HG03521 (cell line): Measurements from ENCODE around the gene TTC21A.

ENCODE experiments used
- ATAC-seq: cut with Tn5 transposase; IDR thresholded peaks from one replicate; pipeline ENCODE4 v1.9.1; 2021; ENCODE audit warnings: mild to moderate bottlenecking, moderate library complexity; ENCODE audit not compliant: unreplicated experiment

The TTC21A gene

DNA sequence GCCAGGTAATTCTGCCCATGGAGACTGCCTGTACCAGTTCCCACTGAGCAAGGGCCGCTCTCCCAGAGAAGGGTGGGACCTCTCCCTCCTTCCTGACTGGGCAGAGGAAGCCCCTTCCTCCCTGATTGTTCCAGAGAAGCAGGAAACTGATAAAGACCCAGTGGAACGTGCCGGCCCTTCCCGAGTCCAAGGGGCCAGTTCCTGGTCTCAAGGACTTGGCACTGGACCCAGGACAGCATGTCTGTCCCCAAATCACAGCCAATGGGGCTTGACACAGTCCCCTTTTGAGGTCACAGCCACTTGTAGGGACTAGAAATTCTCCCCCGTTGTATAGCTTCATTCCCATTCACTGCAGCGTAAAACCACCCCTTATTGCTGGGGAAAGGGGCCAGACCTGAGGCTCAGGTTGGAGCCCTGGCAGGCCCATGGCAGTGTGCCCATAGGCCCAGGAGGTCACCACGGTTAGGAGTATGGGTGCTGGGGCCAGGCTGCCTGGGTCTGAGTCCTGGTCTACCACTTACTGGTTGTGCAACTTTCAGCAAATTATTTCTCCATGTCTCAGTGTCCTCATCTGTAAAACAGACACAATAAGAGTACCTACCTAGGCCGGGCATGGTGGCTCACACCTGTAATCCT is 27.8 kb downstream of the TTC21A start:
- no peak for ATAC-seq

DNA sequence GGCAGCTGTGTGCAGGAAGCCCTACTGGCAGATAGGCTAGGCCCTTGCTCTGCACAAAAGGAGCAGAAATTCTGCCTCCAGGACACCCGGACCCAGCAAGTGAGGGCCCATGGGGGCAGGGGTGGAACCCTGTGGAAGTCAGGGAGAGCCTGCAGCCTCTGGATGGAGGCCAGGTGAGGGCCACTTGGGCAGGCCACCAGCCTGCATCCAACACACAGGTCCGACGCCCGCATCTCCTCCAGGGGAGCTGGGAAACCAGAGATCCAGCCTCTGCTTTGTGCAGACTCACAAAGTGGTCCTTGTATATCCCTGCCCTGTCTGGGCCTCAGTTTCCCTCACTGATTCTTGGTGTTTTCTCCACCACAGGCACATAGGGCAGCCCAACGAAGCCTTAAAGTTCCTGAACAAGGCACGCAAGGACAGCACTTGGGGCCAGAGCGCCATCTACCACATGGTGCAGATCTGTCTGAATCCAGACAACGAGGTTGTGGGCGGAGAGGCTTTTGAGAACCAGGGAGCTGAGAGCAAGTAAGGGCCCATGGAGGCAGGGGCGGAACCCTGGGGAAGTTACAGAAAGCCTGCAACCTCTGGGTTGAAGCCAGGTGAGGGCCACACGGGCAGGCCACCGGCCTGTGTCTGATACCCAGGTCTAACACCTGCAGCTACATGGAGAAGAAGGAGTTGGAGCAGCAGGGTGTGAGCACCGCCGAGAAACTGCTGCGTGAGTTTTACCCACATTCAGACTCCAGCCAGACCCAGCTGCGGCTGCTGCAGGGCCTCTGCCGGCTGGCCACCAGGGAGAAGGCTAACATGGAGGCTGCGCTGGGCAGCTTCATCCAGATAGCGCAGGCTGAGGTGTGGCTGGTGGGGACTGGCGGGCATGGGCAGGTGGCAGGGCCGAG is 29.3 kb downstream of the TTC21A start:
- no peak for ATAC-seq

DNA sequence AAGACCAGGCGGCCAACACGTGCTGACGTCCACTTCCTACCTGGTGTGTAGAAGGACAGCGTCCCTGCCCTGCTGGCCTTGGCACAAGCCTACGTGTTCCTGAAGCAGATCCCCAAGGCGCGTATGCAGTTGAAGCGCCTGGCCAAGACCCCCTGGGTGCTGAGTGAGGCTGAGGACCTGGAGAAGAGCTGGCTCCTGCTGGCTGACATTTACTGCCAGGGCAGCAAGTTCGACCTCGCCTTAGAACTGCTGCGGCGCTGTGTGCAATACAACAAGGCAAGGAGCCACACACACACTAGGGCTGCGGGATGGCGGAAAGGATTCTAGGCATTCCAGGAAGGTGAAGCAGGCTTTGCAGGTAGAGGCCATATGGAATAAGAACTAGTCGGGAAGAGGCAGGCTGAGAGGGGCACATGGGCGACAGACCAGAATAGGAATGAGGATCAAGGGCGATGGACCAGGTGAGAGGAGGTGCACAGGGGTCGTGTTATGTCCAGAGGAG is 30.0 kb downstream of the TTC21A start:
- no peak for ATAC-seq

DNA sequence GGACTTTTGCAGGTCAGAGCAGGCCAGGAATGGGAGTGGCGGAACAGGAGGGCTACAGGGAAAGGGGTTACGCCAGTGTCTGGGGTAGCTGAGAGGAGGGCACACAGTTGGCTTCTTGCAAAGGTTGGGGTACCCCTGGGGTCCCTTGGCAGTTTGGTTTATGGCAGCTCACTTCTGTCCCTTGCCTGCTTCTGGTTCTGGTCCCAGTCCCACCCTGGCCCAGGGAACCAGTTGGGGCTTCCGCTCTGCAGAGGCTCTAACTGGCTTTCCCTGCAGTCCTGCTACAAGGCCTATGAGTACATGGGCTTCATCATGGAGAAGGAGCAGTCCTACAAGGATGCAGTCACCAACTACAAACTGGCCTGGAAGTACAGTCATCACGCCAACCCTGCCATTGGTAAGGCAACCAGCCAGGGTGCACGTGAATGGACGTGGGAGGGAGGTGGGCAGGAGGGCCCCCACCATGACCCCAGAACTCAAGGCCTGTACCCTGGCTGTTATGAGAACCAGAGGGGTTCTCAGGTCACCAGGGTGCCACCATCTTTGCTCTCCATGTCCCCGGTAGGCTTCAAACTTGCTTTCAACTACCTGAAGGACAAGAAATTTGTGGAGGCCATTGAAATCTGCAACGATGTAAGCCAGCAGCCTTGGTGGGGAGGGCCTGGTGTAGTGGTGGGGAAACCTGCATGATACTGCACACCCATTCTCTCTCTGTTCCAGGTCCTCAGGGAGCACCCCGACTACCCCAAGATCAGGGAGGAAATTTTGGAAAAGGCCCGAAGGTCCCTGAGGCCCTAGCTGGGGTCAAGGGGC is 30.7 kb downstream of the TTC21A start:
- ATAC-seq: no peak

DNA sequence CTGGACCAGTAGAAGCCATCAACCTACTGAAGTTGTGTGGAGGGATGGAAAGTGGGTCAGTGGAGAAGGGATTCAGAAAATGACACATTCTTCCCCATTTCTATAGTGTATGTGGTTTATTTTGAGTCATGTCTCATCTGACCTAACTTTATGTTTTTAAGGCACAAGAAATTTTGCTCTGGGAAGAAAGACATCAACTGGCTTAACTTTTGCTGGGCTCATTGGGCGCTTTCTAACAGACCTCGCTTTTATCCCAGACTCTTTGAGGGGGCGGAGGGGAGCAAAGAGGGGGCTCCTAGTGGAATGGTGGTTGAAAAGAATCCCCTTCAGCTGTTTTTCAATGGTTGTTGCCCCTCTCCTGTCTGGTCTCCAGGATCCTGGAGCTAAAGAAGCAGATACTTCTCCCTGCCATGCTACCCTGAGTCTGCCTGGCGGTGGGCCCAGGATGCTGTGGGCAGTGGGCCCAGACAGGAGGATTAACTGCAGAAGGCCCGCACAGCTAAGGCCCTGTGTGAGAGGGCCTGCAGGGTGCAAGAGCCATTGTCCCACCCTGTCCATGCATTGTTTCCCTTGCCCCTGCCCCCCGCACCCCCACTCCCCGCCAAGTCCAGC is 31.4 kb downstream of the TTC21A start:
- no peak for ATAC-seq

DNA sequence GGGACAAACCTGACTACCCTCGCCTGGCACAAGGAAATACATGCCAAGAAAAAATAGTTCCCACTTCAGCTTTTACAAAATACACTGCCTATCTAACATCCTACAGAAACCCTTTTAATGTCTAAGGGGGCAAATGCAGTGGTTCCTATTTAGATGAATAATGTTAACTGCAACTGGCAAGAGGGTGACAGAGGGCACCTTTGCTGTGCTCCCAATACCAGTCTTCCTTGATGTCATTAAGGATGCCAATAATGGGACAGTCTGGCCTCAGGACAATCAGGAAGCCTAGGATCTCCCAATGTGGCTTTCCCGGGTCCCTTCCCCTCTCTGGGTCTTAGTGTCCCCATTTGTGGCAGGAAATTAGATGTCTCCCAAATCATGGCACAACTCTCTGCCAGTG is 32.0 kb downstream of the TTC21A start:
- ATAC-seq: no peak

DNA sequence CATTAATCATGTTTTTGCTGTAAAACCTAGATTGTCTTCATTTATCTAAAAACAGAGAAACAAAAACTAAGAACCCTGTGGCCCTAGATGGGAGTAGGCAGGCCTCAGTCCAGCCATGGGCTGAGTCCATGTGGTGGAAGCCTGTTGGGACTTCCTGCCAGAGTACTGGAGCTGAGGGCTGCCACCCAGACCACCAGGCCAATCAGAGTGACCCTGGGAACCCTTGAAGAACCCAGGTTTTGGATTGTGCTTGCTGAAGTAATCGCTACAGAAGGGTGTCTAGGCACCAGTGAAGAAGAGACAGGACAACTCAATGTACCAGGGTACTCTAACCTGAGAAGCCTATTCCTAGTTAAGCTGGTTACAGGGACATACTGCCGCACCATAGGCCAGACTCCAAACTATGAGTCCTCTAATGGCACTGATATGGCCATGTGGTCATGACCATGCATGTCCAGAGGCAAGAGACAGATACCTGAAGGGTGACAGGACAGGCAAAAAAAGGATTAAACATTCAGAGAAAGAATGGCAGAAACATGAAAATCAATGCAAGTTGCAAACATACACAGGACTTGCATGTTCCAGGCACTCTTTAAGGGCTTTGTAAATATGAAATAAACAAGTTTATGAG is 33.0 kb downstream of the TTC21A start:
- ATAC-seq: no peak

DNA sequence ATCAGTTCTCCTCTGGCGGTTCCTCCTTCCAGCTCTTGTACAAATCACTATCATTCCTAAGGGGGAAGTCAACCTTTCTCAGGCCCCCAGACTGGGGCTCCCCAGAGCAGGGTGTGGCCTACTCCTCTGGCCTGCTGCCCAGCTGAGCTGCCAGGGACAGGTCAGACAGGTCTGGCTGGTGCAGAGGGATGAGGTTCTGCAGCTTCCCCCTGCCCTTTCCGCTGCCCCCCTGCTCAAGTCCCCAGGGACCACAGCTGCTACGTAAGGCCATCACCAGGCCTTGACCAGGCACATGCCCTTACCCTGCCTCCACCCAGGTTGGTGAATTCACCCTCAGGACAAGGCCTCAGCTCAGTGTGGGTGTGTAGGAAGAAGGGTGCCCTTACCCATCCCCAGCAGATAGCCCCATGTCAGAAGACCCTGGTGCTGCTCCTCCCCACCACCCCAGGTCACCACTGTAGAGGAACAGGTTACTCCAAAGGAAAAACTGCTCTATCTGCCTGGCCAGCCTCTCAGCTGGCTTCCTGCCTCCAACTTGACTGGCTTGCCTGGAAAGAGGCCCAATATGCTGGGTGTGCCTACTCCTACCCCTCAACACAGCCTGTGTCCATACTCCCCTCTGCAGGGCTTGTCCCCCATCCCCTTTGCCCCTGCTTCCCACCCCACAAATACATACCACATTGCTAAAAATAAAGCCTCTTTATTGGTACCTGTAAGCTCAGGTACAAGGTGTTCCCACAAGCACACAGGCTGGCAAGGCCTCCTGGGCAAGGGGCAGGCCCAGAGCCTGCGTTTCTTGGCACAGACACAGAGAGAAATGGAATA is 33.9 kb downstream of the TTC21A start:
- ATAC-seq: no peak

DNA sequence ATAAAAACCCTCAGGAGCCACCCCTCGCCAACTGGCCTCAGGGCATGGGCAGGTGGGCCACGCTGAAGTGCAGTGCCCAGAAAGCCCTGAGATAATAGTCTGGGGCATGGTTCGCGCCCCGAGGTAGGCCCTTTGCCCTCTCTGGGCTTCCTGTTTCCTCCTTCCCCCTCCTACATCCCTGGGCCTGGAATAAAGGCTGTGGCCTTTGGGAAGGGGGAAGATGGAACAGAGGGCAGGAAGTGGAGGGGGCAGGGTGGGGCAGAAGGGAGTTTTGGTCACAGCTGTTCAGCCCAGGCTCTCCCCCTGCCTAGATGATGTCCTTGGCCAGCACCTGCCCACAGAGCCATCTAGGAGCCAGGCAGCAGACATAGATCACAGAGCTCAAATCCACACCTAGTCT is 34.6 kb downstream of the TTC21A start:
- no peak for ATAC-seq

DNA sequence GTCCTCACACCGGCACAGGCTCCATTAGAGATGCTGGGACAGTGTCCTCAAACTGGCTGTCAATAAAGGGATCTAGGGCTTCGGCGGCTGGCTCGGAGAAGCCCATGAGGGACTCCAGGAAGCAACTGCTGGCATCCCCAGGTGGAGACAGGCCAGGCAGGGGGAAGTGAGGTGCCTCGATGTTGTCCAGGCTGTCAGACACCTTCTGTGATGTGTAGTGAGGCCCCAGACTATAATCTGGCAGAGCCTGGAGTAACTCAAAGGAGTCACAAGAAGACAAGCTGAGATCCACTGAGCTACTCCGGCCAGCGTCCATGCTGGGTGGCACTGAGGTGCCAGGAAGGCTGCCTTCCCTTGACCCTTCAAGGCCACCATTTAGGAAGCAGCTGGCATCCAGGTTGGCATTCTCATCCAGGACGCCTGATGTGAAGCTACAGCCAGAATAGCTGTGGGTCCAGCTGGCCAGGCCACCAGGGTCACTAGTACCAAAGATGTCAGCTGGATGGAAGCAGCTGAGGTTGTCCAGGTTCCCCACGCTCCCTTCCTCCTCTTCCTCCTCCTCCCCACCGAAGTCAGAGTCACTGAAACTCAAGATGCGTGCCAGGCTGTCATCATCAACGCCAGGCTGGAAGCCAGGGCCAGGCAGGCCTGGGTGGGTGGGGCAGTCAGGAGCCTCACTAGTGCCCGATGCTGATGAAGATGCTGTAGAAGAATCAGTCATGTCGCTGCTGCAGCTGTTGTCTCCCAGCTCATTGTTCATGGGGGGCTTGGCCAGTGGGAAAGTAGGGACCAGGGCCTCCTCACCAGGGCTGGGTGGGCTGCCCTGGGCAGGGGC is 35.8 kb downstream of the TTC21A start:
- ATAC-seq: no peak

DNA sequence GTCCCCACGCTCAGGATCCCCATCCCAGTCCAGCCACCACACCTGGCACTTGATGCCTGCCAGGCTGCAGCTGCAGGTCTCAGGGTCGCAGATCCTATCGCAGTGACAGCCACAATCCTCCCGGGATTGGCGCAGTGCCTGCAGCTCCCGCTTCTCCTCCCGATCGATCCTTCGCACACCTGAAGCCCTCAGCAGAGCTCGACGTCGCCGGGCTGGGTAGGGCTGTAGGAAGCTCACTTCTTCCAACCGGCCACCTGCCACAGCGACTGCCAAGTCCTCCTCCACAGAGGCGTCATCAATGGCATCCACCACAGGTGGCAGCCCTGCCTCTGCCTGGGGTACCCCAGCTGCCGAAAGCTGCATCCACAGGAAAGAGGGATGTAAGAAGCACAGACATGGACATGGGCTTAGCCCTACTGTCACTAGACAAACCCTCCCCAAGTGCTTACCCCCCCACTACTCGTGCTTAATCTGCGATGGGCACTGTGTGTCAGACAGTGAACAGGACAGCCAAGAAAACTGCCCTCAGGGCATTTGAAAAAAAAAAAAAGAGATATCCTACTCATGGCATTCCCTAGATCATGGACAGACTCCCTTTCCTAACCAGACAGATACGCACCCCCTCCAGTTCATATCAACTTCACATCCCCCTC is 36.7 kb downstream of the TTC21A start:
- no peak for ATAC-seq

DNA sequence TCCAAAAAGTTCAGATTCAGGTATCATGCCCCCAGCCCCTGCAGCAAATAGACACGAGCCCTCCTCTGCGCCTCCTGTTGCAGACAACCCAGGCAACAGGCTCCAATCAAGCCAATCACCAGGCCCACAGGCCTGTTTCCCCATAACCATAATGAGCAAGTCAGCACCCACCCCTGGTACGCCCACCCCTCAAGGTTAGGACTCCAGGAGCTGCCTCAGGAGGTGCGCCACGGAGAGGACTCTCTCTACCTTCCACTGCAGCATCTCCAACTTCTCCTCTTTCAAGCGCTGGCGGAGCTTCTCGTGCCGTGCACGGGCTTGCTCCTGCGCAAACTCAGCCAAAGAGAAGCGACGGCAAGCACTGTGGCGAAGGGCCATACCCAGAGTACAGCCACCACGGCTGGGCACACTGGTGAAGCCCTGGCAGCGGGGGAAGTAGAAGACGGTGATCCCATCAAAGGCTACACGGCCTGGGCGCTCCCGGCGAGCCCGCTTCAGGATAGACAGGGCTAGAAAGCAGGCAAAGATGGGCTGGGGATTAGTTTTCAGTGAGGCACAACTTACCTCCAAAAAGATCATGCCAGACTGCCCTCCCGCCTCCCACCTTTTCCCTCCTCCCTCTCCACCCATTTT is 37.4 kb downstream of the TTC21A start:
- ATAC-seq: no peak

DNA sequence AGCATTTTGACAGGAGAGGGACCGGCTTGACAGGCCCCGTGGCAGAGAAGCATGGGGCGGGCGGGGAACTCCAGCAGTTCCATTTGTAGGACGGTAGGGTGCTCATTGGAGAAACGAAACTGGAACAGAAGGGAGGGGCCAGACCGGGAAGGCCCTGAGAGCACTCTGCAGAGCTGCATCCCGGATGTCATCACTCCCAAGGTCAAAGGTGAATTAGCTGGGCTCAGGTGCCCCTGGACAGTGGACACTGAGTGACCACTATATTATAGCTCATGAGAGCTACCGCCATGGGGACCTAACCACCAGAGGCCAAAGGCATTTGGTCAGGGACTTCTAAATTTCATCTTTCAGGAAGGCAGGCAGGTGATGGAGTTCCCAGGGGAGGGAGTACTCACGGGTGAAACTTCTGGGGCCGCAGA is 38.6 kb downstream of the TTC21A start:
- no peak for ATAC-seq

DNA sequence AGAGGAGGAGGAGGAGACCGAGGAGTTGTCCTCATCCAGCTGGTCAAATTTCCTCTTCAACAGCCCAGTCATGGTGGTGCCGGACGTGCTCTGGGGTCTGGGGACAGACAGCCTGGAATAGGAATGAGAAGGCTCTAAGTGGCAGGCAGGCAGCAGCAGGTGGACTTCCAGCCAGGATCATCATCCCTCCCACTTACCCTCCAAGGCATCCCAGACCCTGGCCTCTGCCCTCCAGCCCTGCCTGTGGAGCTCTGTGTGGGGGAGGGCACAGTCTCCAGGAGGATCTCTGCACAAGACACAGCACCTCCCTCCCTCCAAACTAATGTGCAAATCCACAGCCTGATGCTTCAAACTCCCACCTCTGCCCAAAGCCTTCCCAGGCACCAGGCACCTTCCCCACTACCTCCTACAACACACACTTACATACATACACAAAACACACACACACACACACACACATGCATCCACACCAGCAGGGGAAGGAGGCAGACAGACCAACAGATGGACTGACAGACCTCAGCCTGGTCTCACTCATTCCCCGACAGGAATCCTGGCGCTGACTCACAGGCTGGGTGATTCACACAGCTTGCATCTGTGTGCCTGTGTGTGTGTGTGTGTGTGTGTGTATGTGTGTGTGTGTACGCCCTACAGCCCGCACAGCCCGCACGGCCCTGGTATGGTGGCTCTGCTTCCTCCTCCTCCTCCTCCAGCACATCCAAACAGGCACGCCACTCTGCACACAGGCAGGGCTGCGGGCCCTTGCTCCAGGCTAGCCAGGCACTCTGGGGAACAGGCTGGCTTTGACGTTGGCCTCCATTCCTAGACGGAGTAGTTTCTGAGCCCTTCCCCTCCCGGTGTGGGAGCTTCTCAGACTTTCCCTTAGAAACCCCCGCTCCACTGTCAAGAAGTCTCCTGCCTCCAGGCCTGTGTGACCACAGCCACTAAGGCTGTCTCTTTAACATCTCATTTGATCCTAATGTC is 39.4 kb downstream of the TTC21A start:
- ATAC-seq: no peak

DNA sequence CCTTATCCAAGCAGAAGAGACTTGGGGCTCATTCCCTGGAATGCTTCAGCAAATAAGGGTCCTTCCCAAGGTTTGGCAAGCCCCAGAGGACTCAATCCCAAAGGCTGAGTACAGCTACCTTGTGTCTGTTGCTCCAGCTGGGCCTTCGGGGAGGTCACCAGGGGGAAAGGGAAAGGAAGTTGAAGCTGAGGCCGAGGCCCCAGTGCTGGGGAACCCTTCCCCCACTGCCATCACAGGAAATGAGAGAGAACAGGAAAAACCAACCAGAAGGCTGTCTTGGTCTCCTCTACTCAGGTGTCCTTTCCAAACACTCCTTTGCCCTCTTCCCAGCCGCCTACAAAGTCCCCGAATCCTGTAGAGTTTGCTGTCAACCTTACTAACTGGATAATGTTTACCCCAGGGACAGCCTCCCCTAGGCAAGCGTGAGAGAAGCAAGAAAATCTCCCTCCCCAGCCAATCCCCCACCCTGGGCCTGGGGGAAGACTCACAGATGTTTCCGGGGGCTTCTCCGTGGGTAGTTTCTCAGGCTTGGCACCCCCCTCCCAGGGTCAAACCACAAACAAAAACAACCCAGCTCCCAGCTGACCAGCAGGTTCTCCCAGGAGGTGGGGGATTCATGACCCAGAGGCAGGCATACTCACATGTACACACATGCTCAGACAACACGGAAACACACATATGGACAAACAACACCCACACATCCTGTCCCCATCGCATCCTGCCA is 40.4 kb downstream of the TTC21A start:
- no peak for ATAC-seq
